Fibroblast of villous mesenchyme (primary cell): ENCODE data around the gene KIF3B. TPM values are rescaled to one million over a fixed set of nuclear protein-coding genes. Genes with fewer than 3 reads are reported as not detected.
A peak's percentile ranks its signal among the peaks of the same experiment; 100 is the strongest.

Source experiments
- DNase-seq: peaks from one replicate; pipeline ENCODE4 v3.0.0-alpha.2; 2010; ENCODE audit warnings: low read depth
- H3K4me3 ChIP-seq: 2 replicates; pipeline ENCODE4 v1.5.1; 2011; ENCODE audit warnings: low read depth, mild to moderate bottlenecking, low read length
- CTCF ChIP-seq: IDR thresholded peaks from 2 replicates; pipeline ENCODE4 v1.5.1; 2012; ENCODE audit warnings: low read depth, mild to moderate bottlenecking, low read length; ENCODE audit not compliant: insufficient read depth
- total RNA-seq: library from RNA; depleted of rRNA; stranded (reverse); fragments of >200 nt; gene quantifications from 2 replicates; pipeline ENCODE4 v1.2.3, GENCODE V29; 2012

Gene KIF3B
- 24.2 TPM in 2 replicates for total RNA-seq

- no peak for TF ChIP-seq CTCF
- H3K4me3 ChIP-seq = peak within 1 kb of the TSS; percentile 94
- DNase-seq = peak; percentile 91
These were observed at the start of gene KIF3B for GRCh38 chr20:32277361-32278198. KIF3B (plus strand) TSS chr20:32277651; CDS start chr20:32309778, 32,127 bp downstream.

- DNase-seq = peak; percentile 90
- TF ChIP-seq CTCF = no peak
- H3K4me3 ChIP-seq = no peak overlapping the region
These were observed 49.4 kb upstream of the KIF3B start for GRCh38 chr20:32227744-32228688.

DNA sequence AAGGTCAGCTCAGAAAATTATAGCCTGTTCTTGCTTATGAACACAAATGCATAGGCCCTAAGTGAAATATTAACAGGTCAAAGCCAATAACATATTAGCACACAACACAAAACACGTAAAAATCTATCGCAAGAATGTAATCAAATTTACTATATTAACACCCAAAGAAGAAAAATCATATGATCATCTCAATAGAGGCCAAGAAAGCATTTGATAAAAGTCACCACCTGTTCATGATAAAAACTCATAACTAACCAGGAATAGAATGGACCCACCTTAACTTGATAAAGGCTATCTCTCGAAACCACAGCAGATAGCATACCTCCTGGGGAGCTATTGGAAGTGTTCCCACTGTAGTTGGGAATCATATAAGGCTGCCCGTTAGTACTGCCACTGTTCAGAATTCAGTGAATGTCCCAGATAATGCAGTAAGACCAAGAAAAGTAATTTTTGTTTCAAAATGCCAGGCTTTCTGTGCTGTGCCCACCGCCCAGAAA is 48.2 kb upstream of the KIF3B start:
- no peak for DNase-seq
- TF ChIP-seq CTCF = no peak
- H3K4me3 ChIP-seq = no peak overlapping the region

DNA sequence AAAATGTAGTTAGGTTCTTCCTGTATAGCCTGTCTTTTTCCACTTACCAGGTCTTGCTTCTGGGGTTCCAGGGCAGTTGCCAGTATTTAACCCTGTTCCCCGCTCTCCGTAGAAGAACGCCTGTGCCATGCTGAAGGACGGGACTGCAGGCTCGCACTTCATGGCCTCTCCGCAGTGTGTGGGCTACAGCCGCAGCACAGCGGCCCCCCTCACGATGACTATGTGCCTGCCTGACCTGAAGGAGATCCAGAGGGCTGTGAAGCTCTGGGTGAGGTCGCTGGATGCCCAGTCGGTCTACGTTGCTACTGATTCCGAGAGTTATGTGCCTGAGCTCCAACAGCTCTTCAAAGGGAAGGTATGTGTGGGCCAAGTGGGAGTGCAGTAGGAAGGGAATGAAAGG is 46.7 kb upstream of the KIF3B start:
- no peak for TF ChIP-seq CTCF
- no peak for DNase-seq
- no peak overlapping the region for H3K4me3 ChIP-seq

DNA sequence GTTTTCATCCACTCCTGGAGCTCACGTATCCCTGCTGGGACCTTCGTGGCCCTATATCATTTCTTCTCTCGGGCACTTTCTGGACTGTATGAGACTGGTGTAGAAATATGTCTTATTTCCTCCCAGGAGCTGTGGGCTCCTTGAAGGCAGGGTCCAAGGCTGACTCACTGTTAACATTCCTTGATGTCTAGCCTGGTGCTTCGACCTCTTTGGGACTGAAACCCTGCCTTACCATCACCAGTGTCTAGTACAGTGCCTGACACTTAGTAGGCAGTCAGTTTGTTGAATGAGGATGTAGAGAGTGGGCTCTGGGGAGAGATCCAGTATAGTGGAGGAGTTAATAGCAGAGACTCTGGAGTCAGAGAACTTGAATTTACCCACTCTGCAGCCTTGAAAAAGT is 46.2 kb upstream of the KIF3B start:
- no peak overlapping the region for H3K4me3 ChIP-seq
- no peak for DNase-seq

GRCh38 chr20:32231847-32232246 is 45.6 kb upstream of the KIF3B start:
- no peak overlapping the region for H3K4me3 ChIP-seq
- TF ChIP-seq CTCF = no peak
- peak; percentile 48 for DNase-seq

More for the DNA sequence above, 46.2 kb upstream of the KIF3B start:
- TF ChIP-seq CTCF = no peak
